Upper lobe of left lung (tissue), 4 donors: Measurements from ENCODE around the gene CDT1.

Experiments used
- POLR2A ChIP-seq, 4 donors: fragments of 450-650 bp; IDR thresholded peaks; one replicate each; pipeline ENCODE4 v1.5.1; 2016 to 2017; ENCODE audit warnings: antibody characterized with exemption in 4 of 4, mild to moderate bottlenecking in 2 of 4
- POLR2AphosphoS5 ChIP-seq, 2 donors: sonication (generic); formaldehyde crosslinking; IDR thresholded peaks; one replicate each; pipeline ENCODE4 v1.5.1; 2017; ENCODE audit warnings: antibody characterized with exemption in 2 of 2
- TF ChIP-seq, protein P1 (sequence below), 6 experiments: fragments of 450-650 bp in 4 of 6; fragments of 200-600 bp in 2 of 6; sonication (generic) in 2 of 6; IDR thresholded peaks; one replicate each; pipeline ENCODE4 v1.5.1; 2016 to 2019; ENCODE audit warnings: antibody characterized with exemption in 6 of 6

DNA sequence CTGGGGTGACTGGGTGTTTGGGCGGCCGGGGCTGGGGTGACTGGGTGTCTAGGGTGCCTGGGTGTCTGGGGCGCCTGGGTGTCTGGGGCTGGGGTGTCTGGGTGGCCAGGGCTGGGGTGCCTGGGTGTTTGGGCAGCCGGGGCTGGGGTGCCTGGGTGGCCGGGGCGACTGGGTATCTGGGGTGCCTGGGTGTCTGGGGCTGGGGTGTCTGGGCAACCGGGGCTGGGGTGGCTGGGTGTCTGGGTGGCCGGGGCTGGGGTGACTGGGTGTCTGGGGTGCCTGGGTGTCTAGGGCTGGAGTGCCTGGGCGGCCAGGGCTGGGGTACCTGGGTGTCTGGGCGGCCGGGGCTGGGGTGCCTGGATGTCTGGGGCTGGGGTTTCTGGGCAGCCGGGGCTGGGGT, 21.6 kb downstream of the CDT1 start:
- TF ChIP-seq, protein P1, sequence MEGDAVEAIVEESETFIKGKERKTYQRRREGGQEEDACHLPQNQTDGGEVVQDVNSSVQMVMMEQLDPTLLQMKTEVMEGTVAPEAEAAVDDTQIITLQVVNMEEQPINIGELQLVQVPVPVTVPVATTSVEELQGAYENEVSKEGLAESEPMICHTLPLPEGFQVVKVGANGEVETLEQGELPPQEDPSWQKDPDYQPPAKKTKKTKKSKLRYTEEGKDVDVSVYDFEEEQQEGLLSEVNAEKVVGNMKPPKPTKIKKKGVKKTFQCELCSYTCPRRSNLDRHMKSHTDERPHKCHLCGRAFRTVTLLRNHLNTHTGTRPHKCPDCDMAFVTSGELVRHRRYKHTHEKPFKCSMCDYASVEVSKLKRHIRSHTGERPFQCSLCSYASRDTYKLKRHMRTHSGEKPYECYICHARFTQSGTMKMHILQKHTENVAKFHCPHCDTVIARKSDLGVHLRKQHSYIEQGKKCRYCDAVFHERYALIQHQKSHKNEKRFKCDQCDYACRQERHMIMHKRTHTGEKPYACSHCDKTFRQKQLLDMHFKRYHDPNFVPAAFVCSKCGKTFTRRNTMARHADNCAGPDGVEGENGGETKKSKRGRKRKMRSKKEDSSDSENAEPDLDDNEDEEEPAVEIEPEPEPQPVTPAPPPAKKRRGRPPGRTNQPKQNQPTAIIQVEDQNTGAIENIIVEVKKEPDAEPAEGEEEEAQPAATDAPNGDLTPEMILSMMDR (IDR thresholded peaks at IDR 0.05) = no peak
- TF ChIP-seq POLR2A (IDR thresholded peaks at IDR 0.05) = no peak
- TF ChIP-seq POLR2AphosphoS5 (IDR thresholded peaks at IDR 0.05) = no peak
